DOHH2 (cell line): ENCODE results near the gene NAGS.
"Not testable (repeated sequence)": the region's sequence is repeated elsewhere in the genome, so short reads cannot be mapped to it uniquely, and the experiment has no call there.

Source experiments
- H3F3A ChIP-seq: fragments of 200-600 bp; sonication (generic), shearing (Covaris generic); 2 replicates; pipeline ENCODE4 v1.6.0; 2016; ENCODE audit warnings: antibody characterized with exemption, mild to moderate bottlenecking; ENCODE audit not compliant: control insufficient read depth, insufficient read depth
- H3K27ac ChIP-seq: fragments of 200-600 bp; sonication (generic); 2 replicates; pipeline ENCODE4 v1.5.1; 2014; ENCODE audit warnings: low read depth, mild to moderate bottlenecking, low read length, moderate library complexity
- H3K27me3 ChIP-seq: fragments of 200-600 bp; sonication (generic); 2 replicates; pipeline ENCODE4 v1.6.1; 2014; ENCODE audit warnings: mild to moderate bottlenecking, low read length, mixed read lengths; ENCODE audit not compliant: control insufficient read depth
- H3K36me3 ChIP-seq: fragments of 200-600 bp; sonication (generic); 2 replicates; pipeline ENCODE4 v1.6.1; 2014; ENCODE audit warnings: mild to moderate bottlenecking, low read length, moderate library complexity, mixed read lengths; ENCODE audit not compliant: control insufficient read depth
- H3K4me1 ChIP-seq: fragments of 200-600 bp; sonication (generic); 2 replicates; pipeline ENCODE4 v1.6.1; 2014; ENCODE audit warnings: mild to moderate bottlenecking, low read length, mixed read lengths; ENCODE audit not compliant: control insufficient read depth
- H3K4me2 ChIP-seq: fragments of 200-600 bp; sonication (generic); 2 replicates; pipeline ENCODE4 v1.6.0; 2014; ENCODE audit warnings: mild to moderate bottlenecking, low read length, moderate library complexity
- H3K4me3 ChIP-seq: fragments of 200-600 bp; sonication (generic); 2 replicates; pipeline ENCODE4 v1.5.1; 2014; ENCODE audit warnings: mild to moderate bottlenecking, low read length, mixed read lengths
- H3K79me2 ChIP-seq: fragments of 200-600 bp; sonication (generic); 2 replicates; pipeline ENCODE4 v1.6.1; 2014; ENCODE audit warnings: mild to moderate bottlenecking, low read length, mixed read lengths; ENCODE audit not compliant: control insufficient read depth
- H3K9me2 ChIP-seq: fragments of 200-600 bp; sonication (generic); replicated peaks from 2 replicates; pipeline ENCODE4 v1.6.1; 2014; ENCODE audit warnings: mild to moderate bottlenecking, low read length, mixed read lengths; ENCODE audit not compliant: control insufficient read depth
- H3K9me3 ChIP-seq: fragments of 200-600 bp; sonication (generic); 2 replicates; pipeline ENCODE4 v1.6.1; 2014; ENCODE audit warnings: antibody characterized with exemption, low read length, mixed read lengths; ENCODE audit not compliant: control insufficient read depth, insufficient read depth
- H4K20me1 ChIP-seq: fragments of 200-600 bp; sonication (generic); 2 replicates; pipeline ENCODE4 v1.6.0; 2014; ENCODE audit warnings: low read depth, mild to moderate bottlenecking, antibody characterized with exemption, low read length, moderate library complexity; ENCODE audit not compliant: control insufficient read depth, insufficient read depth
- CTCF ChIP-seq: fragments of 200-600 bp; sonication (generic); IDR thresholded peaks from one replicate; pipeline ENCODE4 v1.5.1; 2014; ENCODE audit warnings: antibody characterized with exemption, mild to moderate bottlenecking, low read depth, low read length; ENCODE audit not compliant: poor library complexity, severe bottlenecking
- EZH2phosphoT487 ChIP-seq: fragments of 200-600 bp; sonication (generic); IDR thresholded peaks from 2 replicates; pipeline ENCODE4 v1.6.1; 2017; ENCODE audit warnings: borderline replicate concordance, mild to moderate bottlenecking, antibody characterized with exemption, low read length, moderate library complexity, mixed read lengths

The NAGS gene

GRCh38 chr17:44012874-44013273, 8.5 kb downstream of the NAGS start:
- H3K27me3 ChIP-seq, result no peaks in the 10 kb centered on the region
- no peak overlapping the region for H3K27ac ChIP-seq
- no peak overlapping the region for H3K4me2 ChIP-seq
- no peaks in the 10 kb centered on the region for H3K9me3 ChIP-seq
- peaks cover 10% of the 10 kb centered on the region for H3K79me2 ChIP-seq
- TF ChIP-seq CTCF (no peak), EZH2phosphoT487 (no peak)
- no peak overlapping the region for H3K4me3 ChIP-seq
- peaks cover 6% of the 10 kb centered on the region for H3K36me3 ChIP-seq
- no peaks in the 10 kb centered on the region for H3F3A ChIP-seq
- no peaks in the 10 kb centered on the region for H4K20me1 ChIP-seq
- H3K4me1 ChIP-seq, result peaks cover 21% of the 10 kb centered on the region
- no peaks in the 10 kb centered on the region for H3K9me2 ChIP-seq

GRCh38 chr17:44014133-44014436, 9.7 kb downstream of the NAGS start:
- peak overlapping the region; percentile 94 for H3K4me2 ChIP-seq
- H3F3A ChIP-seq, result no peaks in the 10 kb centered on the region
- no peaks in the 10 kb centered on the region for H3K9me3 ChIP-seq
- peaks cover 10% of the 10 kb centered on the region for H3K79me2 ChIP-seq
- H3K9me2 ChIP-seq, result no peaks in the 10 kb centered on the region
- H3K27me3 ChIP-seq, result no peaks in the 10 kb centered on the region
- peak overlapping the region; percentile 96 for H3K4me3 ChIP-seq
- TF ChIP-seq EZH2phosphoT487 (no peak), CTCF (no peak)
- H3K36me3 ChIP-seq, result peaks cover 6% of the 10 kb centered on the region
- peaks cover 10% of the 10 kb centered on the region for H3K4me1 ChIP-seq
- H4K20me1 ChIP-seq, result no peaks in the 10 kb centered on the region
- H3K27ac ChIP-seq, result no peak overlapping the region

- H3K36me3 ChIP-seq, result peaks cover 6% of the 10 kb centered on the region
- H3K9me3 ChIP-seq, result no peaks in the 10 kb centered on the region
- no peaks in the 10 kb centered on the region for H3F3A ChIP-seq
- no peaks in the 10 kb centered on the region for H3K27me3 ChIP-seq
- no peak for TF ChIP-seq EZH2phosphoT487
- no peak for TF ChIP-seq CTCF
- H3K4me1 ChIP-seq, result peaks cover 10% of the 10 kb centered on the region
- 0 out of 2 replicates have a peak within 1 kb of the TSS, but pooled peaks have one; percentile 13 for H3K27ac ChIP-seq
- H3K79me2 ChIP-seq, result peaks cover 10% of the 10 kb centered on the region
- H3K9me2 ChIP-seq, result no peaks in the 10 kb centered on the region
- H3K4me3 ChIP-seq, result peak within 1 kb of the TSS; percentile 96
- peak within 1 kb of the TSS; percentile 94 for H3K4me2 ChIP-seq
- no peaks in the 10 kb centered on the region for H4K20me1 ChIP-seq
Observed at GRCh38 chr17:44014437-44015172, 10.2 kb downstream of the NAGS start, which contains the start of gene TMEM101. TSS of gene TMEM101 (minus strand) at chr17:44014963. CDS start at chr17:44014952, 11 bp downstream.

- H3K4me1 ChIP-seq, H3K4me3 ChIP-seq, H3K27ac ChIP-seq, H3K36me3 ChIP-seq, H3K27me3 ChIP-seq, H3K79me2 ChIP-seq, H3K9me2 ChIP-seq, H3K9me3 ChIP-seq, H3F3A ChIP-seq, H3K4me2 ChIP-seq, H4K20me1 ChIP-seq: not testable (repeated sequence)
Observed at GRCh38 chr17:44021227-44021626, 16.8 kb downstream of the NAGS start.
